HG03469 (cell line): Measurements from ENCODE around the gene NPTX1.
A peak's percentile ranks its signal among the peaks of the same experiment; 100 is the strongest.

Experiments
- ATAC-seq: cut with Tn5 transposase; IDR thresholded peaks from one replicate; pipeline ENCODE4 v1.9.1; 2021; ENCODE audit warnings: mild to moderate bottlenecking, moderate library complexity, moderate number of reproducible peaks; ENCODE audit not compliant: unreplicated experiment

Gene NPTX1

DNA sequence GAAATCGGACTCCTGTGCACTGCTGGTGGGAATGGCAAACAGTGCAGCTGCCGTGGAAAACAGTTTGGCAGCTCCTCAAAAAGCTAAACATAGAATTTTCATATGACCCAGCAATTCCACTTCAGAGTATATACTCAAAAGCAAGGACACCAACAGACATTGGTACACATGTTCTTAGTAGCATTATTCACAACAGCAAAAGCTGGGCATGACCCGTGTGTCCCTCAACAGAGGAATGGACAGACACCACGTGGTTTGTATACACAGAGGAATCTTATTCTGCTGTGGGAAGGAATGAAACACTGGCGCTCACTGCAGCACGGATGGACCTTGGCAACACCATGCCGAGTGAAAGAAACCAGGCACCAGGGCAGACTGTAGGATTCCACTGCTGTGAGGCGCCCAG, 16.0 kb downstream of the NPTX1 start:
- no peak for ATAC-seq

GRCh38 chr17:80459234-80459633, 17.2 kb downstream of the NPTX1 start:
- ATAC-seq: no peak

- no peak for ATAC-seq
These were observed 18.4 kb downstream of the NPTX1 start for GRCh38 chr17:80458016-80458415.

- no peak for ATAC-seq
These were observed 19.1 kb downstream of the NPTX1 start for GRCh38 chr17:80457236-80457856.

DNA sequence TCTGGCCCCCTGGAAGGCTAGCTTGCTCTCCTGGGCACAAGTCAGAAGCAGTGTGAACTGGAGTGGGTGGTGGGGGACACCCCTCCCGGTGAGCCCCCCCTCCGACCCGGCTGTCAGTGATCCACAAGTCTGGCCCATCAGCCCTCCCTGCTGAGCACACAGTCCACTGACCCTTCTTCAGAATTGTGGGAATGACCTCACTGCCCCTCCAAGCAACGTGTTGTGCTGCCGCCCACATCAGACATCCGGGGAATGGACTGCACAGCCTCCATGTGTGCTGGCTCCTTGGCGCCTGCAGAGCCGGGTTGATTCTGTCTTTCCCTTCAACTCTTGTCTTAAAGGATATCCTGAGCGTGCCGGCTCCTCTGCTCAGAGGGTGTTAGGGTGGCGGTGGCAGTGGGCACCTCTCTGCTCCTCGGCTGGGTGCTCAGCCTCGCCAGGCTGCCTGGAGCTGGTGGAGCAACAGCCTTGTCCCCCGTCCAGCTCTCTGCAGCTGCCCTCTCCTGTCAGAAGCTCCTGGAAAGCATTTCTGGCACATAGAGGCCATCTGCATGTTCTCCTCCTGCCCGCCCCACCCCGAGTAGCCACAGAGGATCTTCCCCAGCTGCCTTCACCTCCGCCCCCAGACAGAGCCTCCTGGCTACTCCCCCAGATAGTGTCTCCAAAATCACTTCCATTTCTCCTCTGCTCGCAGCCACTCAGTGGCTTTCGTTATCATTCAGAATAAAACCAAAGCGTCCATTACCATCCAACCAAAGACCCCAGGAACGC, 19.8 kb downstream of the NPTX1 start:
- ATAC-seq: no peak

DNA sequence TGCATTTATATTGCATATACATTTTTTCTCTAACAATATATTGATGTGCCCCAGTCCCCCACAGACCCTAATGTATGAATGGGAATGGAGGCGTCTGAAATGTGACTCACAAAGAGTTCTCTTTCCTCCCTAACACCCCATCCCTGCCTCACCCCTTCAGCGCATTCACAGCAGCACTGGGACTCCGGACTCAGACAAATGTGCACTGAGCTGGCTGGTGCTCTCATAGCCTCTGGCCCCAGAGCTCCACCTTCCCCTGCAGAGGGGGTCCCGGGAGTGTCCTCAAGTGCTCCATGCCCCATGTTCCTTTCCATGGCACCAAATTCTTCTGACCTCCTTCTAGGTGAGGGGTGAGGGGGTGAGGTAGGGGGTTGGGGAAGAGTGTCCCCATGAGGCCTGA, 20.6 kb downstream of the NPTX1 start:
- no peak for ATAC-seq

DNA sequence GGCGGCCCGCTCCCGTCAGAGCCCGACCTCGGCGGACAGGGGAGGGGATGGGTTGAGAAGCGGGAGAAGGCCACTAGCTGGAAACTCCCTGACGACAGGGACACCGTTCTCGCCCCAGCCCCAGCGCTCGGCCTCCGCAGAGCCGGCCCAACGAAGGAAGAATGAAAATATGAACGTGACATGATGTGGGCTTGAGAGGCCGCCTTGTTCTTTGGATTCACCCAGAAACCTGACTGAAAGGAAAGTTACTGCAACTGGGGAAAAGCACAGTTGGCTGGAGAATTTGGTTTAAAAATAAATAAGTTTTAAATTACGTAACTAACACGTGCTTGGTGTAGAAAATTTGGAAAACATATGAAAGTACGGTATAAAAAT, 21.1 kb downstream of the NPTX1 start:
- ATAC-seq: no peak

- peak; percentile 70 for ATAC-seq
These were observed 21.7 kb downstream of the NPTX1 start for GRCh38 chr17:80454557-80455335.

- ATAC-seq: no peak
These were observed 22.3 kb downstream of the NPTX1 start for GRCh38 chr17:80453998-80454556.

DNA sequence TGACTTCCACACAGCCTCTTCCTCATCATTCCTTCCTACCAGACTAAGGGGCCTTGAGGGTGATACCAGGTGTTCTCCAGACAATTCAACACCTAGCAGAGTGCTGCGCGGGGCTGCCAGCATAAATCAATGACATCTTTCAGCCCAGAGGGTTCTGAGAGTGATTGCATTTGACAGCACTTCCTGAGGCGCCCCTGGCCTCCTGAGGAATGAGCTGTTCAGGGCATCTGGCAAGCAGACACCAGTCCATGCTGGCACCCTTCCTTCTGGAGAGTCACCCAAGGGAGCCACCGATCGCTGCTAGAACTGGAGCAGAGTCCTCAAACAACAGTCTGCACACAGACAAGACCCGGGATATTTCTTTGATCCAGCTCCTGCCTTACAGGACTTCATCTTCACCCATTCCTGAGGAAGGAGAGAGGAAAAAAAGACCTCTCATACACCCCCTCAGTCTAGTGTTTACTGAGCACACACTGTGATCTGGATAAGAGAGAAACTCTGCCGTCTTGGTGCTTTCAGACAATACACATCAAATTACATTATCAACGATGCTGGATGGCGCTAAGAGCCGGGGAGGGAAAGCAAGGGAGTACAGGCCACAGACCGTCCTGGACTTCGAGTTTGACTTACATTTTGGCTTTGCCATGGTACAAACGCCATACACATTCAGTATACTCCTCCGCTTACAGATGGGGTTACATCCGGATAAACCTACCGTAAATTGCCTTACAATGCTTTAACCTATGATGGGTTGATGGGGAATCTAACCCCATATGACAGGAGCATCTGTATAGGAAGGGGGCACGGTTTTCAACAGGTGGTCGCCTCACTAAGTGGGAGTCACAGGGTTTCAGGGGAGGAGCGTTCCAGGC, 23.0 kb downstream of the NPTX1 start:
- no peak for ATAC-seq

GRCh38 chr17:80452173-80452915, 24.1 kb downstream of the NPTX1 start:
- no peak for ATAC-seq

DNA sequence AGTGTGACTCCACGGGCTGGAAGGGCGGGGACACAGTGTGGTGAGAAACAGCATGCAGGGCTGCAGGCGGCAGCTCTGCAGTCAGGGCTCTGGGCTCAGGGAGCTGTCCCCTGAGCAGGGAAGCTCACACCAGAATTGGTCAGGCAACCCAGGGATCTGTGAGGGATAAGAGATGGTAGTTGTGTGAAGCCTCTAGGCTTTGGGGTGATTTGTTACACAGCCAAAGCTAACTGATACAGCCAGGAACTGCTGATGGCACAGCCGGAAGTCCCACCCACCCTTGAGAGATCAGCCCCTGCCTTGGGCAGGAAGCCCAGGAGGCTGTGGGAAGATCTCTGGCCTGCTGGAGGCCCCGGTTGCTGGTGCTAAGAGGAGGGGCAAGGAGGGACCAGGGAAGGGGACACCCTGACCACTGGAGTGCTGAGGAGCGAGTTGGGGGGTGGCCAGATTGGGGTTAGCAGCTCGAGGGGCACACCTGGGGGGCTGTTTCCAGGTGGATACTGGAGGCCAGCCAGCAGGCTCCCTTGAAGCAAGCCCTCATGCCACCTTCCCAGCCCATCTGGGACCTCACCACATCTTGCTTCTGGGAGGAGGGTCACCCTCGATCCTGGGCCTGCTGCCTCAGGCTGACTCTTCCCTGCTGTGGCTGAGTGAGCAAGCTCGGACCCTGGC, 25.2 kb downstream of the NPTX1 start:
- ATAC-seq: no peak

GRCh38 chr17:80449930-80450576, 26.4 kb downstream of the NPTX1 start:
- no peak for ATAC-seq

- ATAC-seq: no peak
These were observed 27.0 kb downstream of the NPTX1 start for GRCh38 chr17:80449194-80449929.

DNA sequence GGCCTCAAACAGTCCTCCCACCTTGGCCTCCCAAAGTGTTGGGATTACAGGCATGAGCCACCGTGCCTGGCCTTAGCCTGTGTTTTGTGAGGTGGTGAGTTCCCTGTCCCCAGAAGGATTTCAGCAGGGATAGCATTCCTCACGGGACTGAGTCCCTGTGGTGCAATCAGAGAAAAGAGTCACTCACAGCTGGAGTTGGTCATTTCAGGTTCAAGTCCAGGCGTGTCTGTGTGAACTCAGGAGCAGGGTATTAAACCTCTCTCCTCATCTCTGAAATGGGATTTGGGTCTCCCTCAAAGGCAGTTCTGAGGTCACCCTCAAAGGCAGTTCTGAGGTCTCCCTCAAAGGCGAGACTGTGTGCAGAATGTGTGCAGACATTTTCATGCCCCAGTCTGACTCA, 28.6 kb downstream of the NPTX1 start:
- no peak for ATAC-seq

DNA sequence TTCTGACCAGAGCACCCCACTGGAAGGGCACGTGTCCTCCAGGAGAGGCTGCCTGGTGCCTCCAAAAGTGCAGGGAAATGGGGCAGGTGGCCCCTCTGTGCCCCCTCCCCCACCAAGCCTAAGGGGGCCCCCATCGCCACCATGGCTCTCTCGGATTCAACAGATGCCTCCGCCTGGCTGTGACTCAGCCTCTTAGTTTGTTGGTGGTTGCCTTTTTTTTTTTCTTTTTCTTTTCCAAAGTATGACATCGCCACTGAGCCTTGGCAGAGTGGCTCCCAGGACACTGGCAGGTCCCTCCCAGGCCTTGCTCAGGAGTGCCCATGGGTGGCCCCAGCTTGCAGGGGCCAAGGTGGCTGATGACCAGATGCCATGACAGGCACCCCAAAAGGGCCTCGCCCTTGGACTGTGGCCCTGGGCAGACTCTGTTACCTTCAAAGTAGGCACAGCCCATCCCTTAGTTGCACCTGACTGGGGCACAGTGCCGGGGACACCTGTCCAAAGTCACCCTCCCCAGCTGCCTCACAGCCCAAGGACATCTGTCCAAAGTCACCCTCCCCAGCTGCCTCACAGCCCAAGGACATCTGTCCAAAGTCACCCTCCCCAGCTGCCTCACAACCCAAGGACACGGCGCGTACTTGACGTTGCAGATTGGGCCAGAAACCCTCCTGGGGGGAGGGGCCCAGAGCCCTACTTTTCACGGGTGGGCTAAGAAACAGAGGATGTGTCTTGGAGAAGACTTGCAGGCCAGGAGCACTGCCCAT, 29.6 kb downstream of the NPTX1 start:
- ATAC-seq: no peak

DNA sequence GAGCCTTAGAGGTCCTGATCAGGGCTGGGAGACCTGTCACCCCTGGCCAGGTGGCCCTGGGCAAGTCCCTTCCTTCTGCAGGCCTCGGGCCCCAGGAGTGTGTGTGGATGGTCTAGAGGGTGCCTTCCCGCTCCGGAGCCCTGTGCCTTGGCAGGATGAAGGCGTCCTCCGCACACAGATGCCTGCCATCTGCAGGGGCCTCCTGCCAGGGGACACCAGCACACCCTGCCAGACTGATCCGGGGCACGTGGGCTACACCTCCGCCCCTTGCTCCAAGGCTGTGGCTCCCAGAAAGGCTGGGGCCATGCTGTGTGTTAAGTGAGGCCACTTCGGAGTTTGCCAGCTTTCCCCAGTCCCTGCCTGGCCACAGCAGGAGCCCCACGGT, 30.7 kb downstream of the NPTX1 start:
- ATAC-seq: no peak
